Sigmoid colon (tissue), 7 donors: ENCODE measurements around the gene C16orf46. TPM values are rescaled to one million over a fixed set of nuclear protein-coding genes. Genes with fewer than 3 reads are reported as not detected.

ENCODE experiments used
- DNase-seq: peaks from one replicate; pipeline ENCODE4 v3.0.0-alpha.2; 2019
- H3K27ac ChIP-seq, 4 donors: fragments of 200-600 bp; sonication (generic); one replicate each; pipeline ENCODE4 v1.5.1; 2016 to 2019; ENCODE audit warnings: mild to moderate bottlenecking in 1 of 4
- H3K27me3 ChIP-seq, 3 donors: fragments of 200-600 bp; sonication (generic); one replicate each; pipeline ENCODE4 v1.5.1; 2019; ENCODE audit warnings: mild to moderate bottlenecking in 1 of 3
- H3K36me3 ChIP-seq, 4 donors: fragments of 200-600 bp; sonication (generic); one replicate each; pipeline ENCODE4 v1.5.1; 2016 to 2019
- H3K4me1 ChIP-seq, 4 donors: fragments of 200-600 bp; sonication (generic); one replicate each; pipeline ENCODE4 v1.5.1; 2017 to 2019
- H3K4me3 ChIP-seq, 4 donors: fragments of 200-600 bp; sonication (generic); one replicate each; pipeline ENCODE4 v1.5.1; 2017 to 2019; ENCODE audit warnings: mild to moderate bottlenecking in 2 of 4, moderate library complexity in 1 of 4
- H3K9me3 ChIP-seq, 4 donors: fragments of 200-600 bp in 3 of 4; sonication (generic) in 3 of 4; one replicate each; pipeline versions ENCODE4 v1.5.1 to v1.6.1; 2013 to 2019
- CTCF ChIP-seq, 4 experiments: fragments of 450-650 bp in 3 of 4; fragments of 200-600 bp in 1 of 4; IDR thresholded peaks; one replicate each; pipeline ENCODE4 v1.5.1; 2016 to 2019; ENCODE audit warnings: antibody characterized with exemption in 4 of 4, mild to moderate bottlenecking in 3 of 4, moderate library complexity in 2 of 4
- EP300 ChIP-seq, 4 donors: sonication (generic); formaldehyde crosslinking; IDR thresholded peaks; one replicate each; pipeline ENCODE4 v1.6.1; 2017; ENCODE audit warnings: antibody characterized with exemption in 4 of 4
- POLR2A ChIP-seq, 2 donors: fragments of 450-650 bp; IDR thresholded peaks; one replicate each; pipeline ENCODE4 v1.6.1; 2016; ENCODE audit warnings: antibody characterized with exemption in 2 of 2, mild to moderate bottlenecking in 2 of 2, moderate library complexity in 2 of 2
- POLR2AphosphoS5 ChIP-seq, 4 donors: sonication (generic); formaldehyde crosslinking; IDR thresholded peaks; one replicate each; pipeline ENCODE4 v1.6.1; 2017; ENCODE audit warnings: antibody characterized with exemption in 4 of 4
- WGBS, 2 donors: extraction: QIAGEN DNeasy Blood & Tissue Kit; methylation state at CpG; one replicate each; pipeline ENCODE4 v1.1.7; 2013; 5-methylcytosine and 5-hydroxymethylcytosine counted together
- intact Hi-C: fragments of 100-400 bp; cut with DNase I; formaldehyde crosslinking; loops from one replicate; pipeline ENCODE4 v1.15.1; 2023
- polyA plus RNA-seq, 3 donors: library from polyadenylated mRNA; stranded (reverse); fragments of 200-250 nt; gene quantifications; one replicate each; pipeline ENCODE4 v1.2.3, GENCODE V29; 2013
- total RNA-seq, 4 donors: library from RNA; depleted of rRNA; stranded (reverse); fragments of >200 nt; gene quantifications; one replicate each; pipeline ENCODE4 v1.1.0, GENCODE V29; 2016
- donor health status: healthy with polysubstance abuse.
- donor health status: Bipolar disorder and iron deficiency.
- donor health status: healthy.

Gene C16orf46
- total and polyA plus RNA-seq, 7 donors = 0.27 to 1.1 (median 1.1) TPM; not detected in 4

- WGBS, 2 donors = 93 to 94% methylated on average over 10 of the region's 10 CpGs
- no peaks in the 10 kb centered on the region for H3K36me3 ChIP-seq
- intact Hi-C loops = no loop called here
- DNase-seq = no peak
- no peak for TF ChIP-seq CTCF (IDR thresholded peaks at IDR 0.05)
- TF ChIP-seq EP300 (IDR thresholded peaks at IDR 0.05) = no peak
- no peak for TF ChIP-seq POLR2A (IDR thresholded peaks at IDR 0.05)
- no peak for TF ChIP-seq POLR2AphosphoS5 (IDR thresholded peaks at IDR 0.05)
- H3K9me3 ChIP-seq = no peaks in the 10 kb centered on the region
- no peaks in the 10 kb centered on the region for H3K4me1 ChIP-seq
- no peaks in the 10 kb centered on the region for H3K27me3 ChIP-seq
- H3K27ac ChIP-seq = no peak overlapping the region
- no peak overlapping the region for H3K4me3 ChIP-seq
Measured at GRCh38 chr16:81061307-81061640, 15.8 kb downstream of the C16orf46 start.

- intact Hi-C loops = no loop called here
- 85 to 90% methylated on average over 14 of the region's 14 CpGs for WGBS, 2 donors
Measured at GRCh38 chr16:81060576-81061306, 16.3 kb downstream of the C16orf46 start.

GRCh38 chr16:81053761-81054160 is 23.3 kb downstream of the C16orf46 start:
- TF ChIP-seq CTCF (IDR thresholded peaks at IDR 0.05) = no peak
- no peak for TF ChIP-seq EP300 (IDR thresholded peaks at IDR 0.05)
- no peak for TF ChIP-seq POLR2AphosphoS5 (IDR thresholded peaks at IDR 0.05)
- no peak for TF ChIP-seq POLR2A (IDR thresholded peaks at IDR 0.05)
- no peaks in the 10 kb centered on the region for H3K27me3 ChIP-seq
- intact Hi-C loops = no loop called here
- H3K4me1 ChIP-seq = no peaks in the 10 kb centered on the region
- no peak for DNase-seq
- no peak overlapping the region for H3K27ac ChIP-seq
- no peaks in the 10 kb centered on the region for H3K9me3 ChIP-seq
- 81 to 89% methylated on average over 11 of the region's 11 CpGs for whole genome bisulfite sequencing, 2 donors
- H3K36me3 ChIP-seq = no peaks in the 10 kb centered on the region
- H3K4me3 ChIP-seq = no peak overlapping the region

More at GRCh38 chr16:81060576-81061306, 16.3 kb downstream of the C16orf46 start:
- Histone ChIP-seq H3K27me3 (no peaks in the 10 kb centered on the region), H3K36me3 (no peaks in the 10 kb centered on the region), H3K9me3 (no peaks in the 10 kb centered on the region), H3K4me3 (no peak overlapping the region), H3K27ac (no peak overlapping the region), H3K4me1 (no peaks in the 10 kb centered on the region)
- DNase-seq = no peak
- no peak for TF ChIP-seq CTCF (IDR thresholded peaks at IDR 0.05)

GRCh38 chr16:81042821-81043220 is 34.2 kb downstream of the C16orf46 start:
- H3K4me3 ChIP-seq = no peak overlapping the region
- 92 to 98% methylated on average over 2 of the region's 2 CpGs for WGBS, 2 donors
- H3K36me3 ChIP-seq = peaks cover 8 to 50% (median 34%) of the 10 kb centered on the region in 4 donors
- H3K4me1 ChIP-seq = peaks cover 0 to 13% (median 6%) of the 10 kb centered on the region in 4 donors
- intact Hi-C loops = no loop called here
- H3K27ac ChIP-seq = no peak overlapping the region
- TF ChIP-seq POLR2AphosphoS5 (IDR thresholded peaks at IDR 0.05) (no peak), EP300 (IDR thresholded peaks at IDR 0.05) (no peak), CTCF (IDR thresholded peaks at IDR 0.05) (no peak), POLR2A (IDR thresholded peaks at IDR 0.05) (no peak)
- no peaks in the 10 kb centered on the region for H3K9me3 ChIP-seq
- no peaks in the 10 kb centered on the region for H3K27me3 ChIP-seq
- DNase-seq = no peak

- DNase-seq = no peak
- H3K27ac ChIP-seq = no peak overlapping the region
- no peak for TF ChIP-seq POLR2A (IDR thresholded peaks at IDR 0.05)
- TF ChIP-seq EP300 (IDR thresholded peaks at IDR 0.05) = no peak
- TF ChIP-seq POLR2AphosphoS5 (IDR thresholded peaks at IDR 0.05) = no peak
- TF ChIP-seq CTCF (IDR thresholded peaks at IDR 0.05) = no peak
- H3K36me3 ChIP-seq = peaks cover 8 to 50% (median 34%) of the 10 kb centered on the region in 4 donors
- WGBS, 2 donors = 94 to 96% methylated on average over 4 of the region's 4 CpGs
- no peak overlapping the region for H3K4me3 ChIP-seq
- no peaks in the 10 kb centered on the region for H3K9me3 ChIP-seq
- peaks cover 0 to 24% (median 16%) of the 10 kb centered on the region in 4 donors for H3K4me1 ChIP-seq
- intact Hi-C loops = no loop called here
- H3K27me3 ChIP-seq = no peaks in the 10 kb centered on the region
Measured at GRCh38 chr16:81041696-81042095, 35.3 kb downstream of the C16orf46 start.
